Endothelial cell of umbilical vein (primary cell): ENCODE data around the gene PRPF40B. TPM values are rescaled to one million over a fixed set of nuclear protein-coding genes. Genes with fewer than 3 reads are reported as not detected.

Experiments
- BruUV-seq: library from RNA; stranded (reverse); fragments of 400-500 nt; replicated peaks from 2 replicates; lab custom pipeline; 2021; lab: Mats Ljungman, UMichigan
- CTCF ChIA-PET: fragments of 300-600, 350-600 bp; sonication (Branson Sonifier 250); formaldehyde crosslinking; loops from one replicate; lab custom pipeline; 2021; ENCODE audit warnings: antibody characterized with exemption, inconsistent platforms; lab: Charles Lee
- POLR2A ChIA-PET: fragments of 300-600, 350-600 bp; sonication (Branson Sonifier 250); formaldehyde crosslinking; loops from one replicate; lab custom pipeline; 2021; ENCODE audit warnings: antibody characterized with exemption, inconsistent platforms; lab: Charles Lee
- DNase-seq: peaks from one replicate; pipeline ENCODE4 v3.0.0-alpha.2; 2011; ENCODE audit warnings: low read depth, low spot score
- FAIRE-seq: peaks from 2 replicates; lab custom pipeline; 2011; peaks lifted over from hg19 to GRCh38; lab: Jason Lieb, UNC
- H2AFZ ChIP-seq: 2 replicates; pipeline ENCODE4 v1.6.0; 2012; ENCODE audit warnings: low read depth, low read length, control low read depth, inconsistent platforms
- H3K27ac ChIP-seq: 2 replicates; pipeline ENCODE4 v1.5.1; 2011; ENCODE audit warnings: low read depth, mild to moderate bottlenecking, control low read depth, low read length, moderate library complexity; ENCODE audit not compliant: insufficient read depth
- H3K27me3 ChIP-seq, 2 experiments: 2 replicates each; pipeline versions ENCODE4 v1.6.0 to v1.6.1; 2011; ENCODE audit warnings: low read length in 2 of 2, mixed read lengths in 1 of 2; ENCODE audit not compliant: control insufficient read depth in 2 of 2, insufficient read depth in 2 of 2
- H3K36me3 ChIP-seq, 2 experiments: 2 replicates in 1 of 2; 3 replicates in 1 of 2; pipeline ENCODE4 v1.5.1; 2011; ENCODE audit warnings: low read length in 2 of 2, mild to moderate bottlenecking in 1 of 2, moderate library complexity in 1 of 2; ENCODE audit not compliant: control insufficient read depth in 2 of 2, insufficient read depth in 2 of 2; ENCODE audit errors: extremely low read depth in 1 of 2
- H3K4me1 ChIP-seq: 3 replicates; pipeline ENCODE4 v1.5.1; 2011; ENCODE audit warnings: mild to moderate bottlenecking, low read length; ENCODE audit not compliant: control insufficient read depth, insufficient read depth; ENCODE audit errors: extremely low read depth
- H3K4me2 ChIP-seq: 2 replicates; pipeline ENCODE4 v1.6.1; 2011; ENCODE audit warnings: low read length, control low read depth, mixed read lengths; ENCODE audit not compliant: insufficient read depth
- H3K4me3 ChIP-seq, 3 experiments: fragments of 200-600 bp in 1 of 3; sonication (generic), shearing (Covaris generic) in 1 of 3; replicated peaks in 1 of 3; 2 replicates each; pipeline ENCODE4 v1.5.1; 2011 to 2016; ENCODE audit warnings: control low read depth in 3 of 3, low read length in 3 of 3, mild to moderate bottlenecking in 2 of 3, inconsistent platforms in 1 of 3, low read depth in 1 of 3, moderate library complexity in 1 of 3; ENCODE audit not compliant: insufficient read depth in 1 of 3
- H3K79me2 ChIP-seq: 2 replicates; pipeline ENCODE4 v1.6.0; 2012; ENCODE audit warnings: low read length, inconsistent platforms; ENCODE audit not compliant: control insufficient read depth, insufficient read depth
- H3K9ac ChIP-seq: replicated peaks from 2 replicates; pipeline ENCODE3; 2011; ENCODE audit warnings: low read length, control low read depth; ENCODE audit not compliant: insufficient read depth; ENCODE audit errors: extremely low read depth
- H3K9me1 ChIP-seq: replicated peaks from 3 replicates; pipeline ENCODE4 v1.6.0; 2011; ENCODE audit warnings: mild to moderate bottlenecking, low read length; ENCODE audit not compliant: control insufficient read depth, insufficient read depth; ENCODE audit errors: extremely low read depth
- H3K9me3 ChIP-seq: replicated peaks from 2 replicates; pipeline ENCODE4 v1.5.1; 2012; ENCODE audit warnings: low read length, inconsistent platforms; ENCODE audit not compliant: control insufficient read depth, insufficient read depth
- H4K20me1 ChIP-seq: replicated peaks from 2 replicates; pipeline ENCODE3; 2011; ENCODE audit warnings: mild to moderate bottlenecking, low read length; ENCODE audit not compliant: control insufficient read depth, insufficient read depth; ENCODE audit errors: extremely low read depth
- EZH2 ChIP-seq: IDR thresholded peaks from 2 replicates; pipeline ENCODE4 v1.6.1; 2012; ENCODE audit warnings: borderline replicate concordance, low read depth, mild to moderate bottlenecking, moderate library complexity, low read length, inconsistent platforms; ENCODE audit not compliant: severe bottlenecking
- FOS ChIP-seq: IDR thresholded peaks from 2 replicates; pipeline ENCODE4 v1.6.1; 2011; ENCODE audit warnings: mild to moderate bottlenecking, low read length, moderate library complexity, borderline replicate concordance; ENCODE audit not compliant: insufficient read depth
- GATA2 ChIP-seq: IDR thresholded peaks from 2 replicates; pipeline ENCODE4 v1.7.0; 2011; ENCODE audit warnings: low read depth, mild to moderate bottlenecking, moderate library complexity, mixed read lengths, low read length; ENCODE audit not compliant: insufficient read length, insufficient read depth
- JUN ChIP-seq: IDR thresholded peaks from 2 replicates; pipeline ENCODE4 v1.6.1; 2011; ENCODE audit warnings: borderline replicate concordance, low read depth; ENCODE audit not compliant: insufficient read length, insufficient read depth
- MYC ChIP-seq: IDR thresholded peaks from one replicate; pipeline ENCODE4 v1.6.1; 2011; ENCODE audit warnings: mild to moderate bottlenecking, low read depth, low read length
- POLR2A ChIP-seq: IDR thresholded peaks from 2 replicates; pipeline ENCODE4 v1.6.1; 2012; ENCODE audit warnings: low read depth, mild to moderate bottlenecking, control low read depth, low read length
- POLR2AphosphoS5 ChIP-seq: IDR thresholded peaks from 2 replicates; pipeline ENCODE4 v1.6.1; 2012; ENCODE audit warnings: low read depth, mild to moderate bottlenecking, control low read depth, low read length, moderate library complexity; ENCODE audit not compliant: insufficient read depth
- dilution Hi-C: fragments of 300-500 bp; cut with MboI; formaldehyde crosslinking; loops from one replicate; pipeline ENCODE4 v1.15.0; 2019; ENCODE audit warnings: low sequenced_read_pairs; ENCODE audit not compliant: extremely low pct_ligation_motif_present
- intact Hi-C: fragments of 100-400 bp; cut with micrococcal nuclease; formaldehyde crosslinking; loops from one replicate; pipeline ENCODE4 v1.10.0; 2022
- polyA plus RNA-seq, 4 experiments: library from polyadenylated mRNA; depleted of rRNA in 3 of 4; stranded (reverse) in 3 of 4; unstranded in 1 of 4; fragments of >200 nt; gene quantifications; 2 replicates each; pipeline versions ENCODE4 v1.2.1 to v1.2.3, GENCODE V29; 2011 to 2012; ENCODE audit warnings: missing spikeins in 1 of 4
- total RNA-seq: library from RNA; stranded (reverse); gene quantifications from 2 replicates; pipeline ENCODE4 v1.2.3, GENCODE V29; 2021
- TF ChIP-seq, protein P1 (sequence below): IDR thresholded peaks from 2 replicates; pipeline ENCODE4 v1.6.1; 2011; ENCODE audit not compliant: insufficient read depth, insufficient read length
- TF ChIP-seq, protein P2 (sequence below), 2 donors: IDR thresholded peaks; 1 replicate in 1 of 2; 2 replicates in 1 of 2; pipeline ENCODE4 v1.5.1; 2011; ENCODE audit warnings: low read length in 2 of 2, mild to moderate bottlenecking in 2 of 2, moderate library complexity in 2 of 2, control low read depth in 1 of 2, inconsistent platforms in 1 of 2, low read depth in 1 of 2; ENCODE audit not compliant: insufficient read depth in 1 of 2; ENCODE audit errors: extremely low read depth in 1 of 2

Gene PRPF40B
- total and polyA plus RNA-seq, 2 donors (not counting 3 experiments of a cell fraction or from before 2014, with no cell fraction given), result 5.4 to 9.9 TPM

DNA sequence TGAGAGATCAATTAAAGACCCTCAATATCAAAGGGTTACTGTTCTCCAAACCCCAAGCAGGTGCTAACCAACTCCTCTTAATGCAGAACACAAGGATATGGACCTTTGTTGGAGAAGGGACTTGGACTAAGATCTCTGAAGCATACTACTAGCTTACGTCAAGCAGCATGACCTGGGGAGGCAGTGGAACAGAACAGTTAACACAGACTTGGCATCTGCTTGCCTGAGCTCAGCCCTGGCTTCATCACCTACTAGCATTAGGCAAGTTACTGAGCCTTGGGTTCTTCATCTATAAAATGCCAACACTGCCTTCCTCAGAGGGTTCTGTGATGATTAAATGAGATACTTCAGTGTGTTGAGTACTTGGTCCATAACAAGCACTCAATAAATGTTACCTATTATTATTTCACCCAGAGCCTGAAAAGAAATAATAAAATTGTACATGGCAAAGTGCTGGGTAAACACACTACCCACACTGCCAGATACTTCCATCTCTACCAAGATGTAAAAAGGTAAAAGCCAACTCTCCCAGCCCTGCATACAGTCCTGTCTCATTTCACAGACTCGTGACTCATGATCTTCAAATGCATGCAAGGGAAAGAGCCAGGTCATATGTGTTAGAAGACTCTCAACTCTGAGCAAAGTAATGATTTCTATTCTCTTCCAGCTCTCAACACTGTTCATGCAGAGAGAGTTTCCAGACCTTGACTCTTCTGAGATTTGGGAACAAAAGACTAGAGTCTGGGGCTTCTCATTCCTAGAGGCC is 44.1 kb downstream of the PRPF40B start:
- ChIA-PET POLR2A (no interaction called here), CTCF (interaction anchor here (0.9 to 1.2 kb wide), 4 partner anchors 11 to 31 kb away, joined by 3 to 4 read pairs (median 3); no protein-coding TSS in a partner anchor)
- H3K4me2 ChIP-seq, result no peak overlapping the region
- H3K9me3 ChIP-seq, result no peaks in the 10 kb centered on the region
- FAIRE-seq, result peak; percentile 62
- H3K4me1 ChIP-seq, result peaks cover 56% of the 10 kb centered on the region
- no peak overlapping the region for H3K27ac ChIP-seq
- TF ChIP-seq EZH2, result no peak
- no peak for TF ChIP-seq MYC
- TF ChIP-seq GATA2, result no peak
- TF ChIP-seq POLR2A, result no peak
- TF ChIP-seq, protein P1, sequence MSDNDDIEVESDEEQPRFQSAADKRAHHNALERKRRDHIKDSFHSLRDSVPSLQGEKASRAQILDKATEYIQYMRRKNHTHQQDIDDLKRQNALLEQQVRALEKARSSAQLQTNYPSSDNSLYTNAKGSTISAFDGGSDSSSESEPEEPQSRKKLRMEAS, result no peak
- TF ChIP-seq JUN, result no peak
- TF ChIP-seq FOS, result no peak
- TF ChIP-seq POLR2AphosphoS5, result no peak
- H3K79me2 ChIP-seq, result peaks cover 36% of the 10 kb centered on the region
- intact Hi-C loops (no loop called here), dilution Hi-C loops (no loop called here)
- BruUV-seq, result no TSS peak
- H3K36me3 ChIP-seq, result peaks cover under 1 to 3% of the 10 kb centered on the region in 2 experiments
- no peaks in the 10 kb centered on the region for H3K27me3 ChIP-seq
- no peak overlapping the region for H3K4me3 ChIP-seq
- no peak for DNase-seq
- no peaks in the 10 kb centered on the region for H4K20me1 ChIP-seq
- H3K9ac ChIP-seq, result no peak overlapping the region
- no peaks in the 10 kb centered on the region for H3K9me1 ChIP-seq
- H2AFZ ChIP-seq, result no peak overlapping the region

DNA sequence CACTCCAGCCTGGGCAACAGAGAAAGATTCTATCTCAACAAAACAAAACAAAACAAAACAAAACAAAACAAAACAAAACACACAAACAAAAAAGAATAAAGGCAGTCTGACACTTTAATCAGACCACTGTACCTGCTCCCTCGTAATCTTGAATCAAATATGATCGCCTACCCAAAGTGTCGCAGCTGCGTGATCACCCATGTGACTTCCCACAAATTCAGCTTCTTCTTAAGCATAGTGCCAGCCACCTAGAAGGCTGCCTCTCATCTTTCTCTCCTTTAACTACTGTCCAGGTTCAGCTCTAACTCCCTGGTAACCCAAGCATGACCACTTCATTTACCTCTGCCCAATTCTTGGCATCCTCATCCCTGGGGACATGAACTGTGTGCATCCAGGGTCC is 46.4 kb downstream of the PRPF40B start:
- Histone ChIP-seq H3K4me2 (no peak overlapping the region), H3K9me3 (no peaks in the 10 kb centered on the region), H3K79me2 (peaks cover 43% of the 10 kb centered on the region), H3K4me1 (peaks cover 55% of the 10 kb centered on the region), H3K27me3 (no peaks in the 10 kb centered on the region), H3K27ac (no peak overlapping the region), H3K4me3 (no peak overlapping the region), H2AFZ (no peak overlapping the region), H4K20me1 (no peaks in the 10 kb centered on the region), H3K9me1 (no peaks in the 10 kb centered on the region), H3K36me3 (peaks cover 0 to 3% of the 10 kb centered on the region in 2 experiments), H3K9ac (no peak overlapping the region)
- TF ChIP-seq FOS (no peak), GATA2 (no peak), EZH2 (no peak), JUN (no peak), MYC (no peak), POLR2AphosphoS5 (no peak), POLR2A (no peak)
- TF ChIP-seq, protein P2, sequence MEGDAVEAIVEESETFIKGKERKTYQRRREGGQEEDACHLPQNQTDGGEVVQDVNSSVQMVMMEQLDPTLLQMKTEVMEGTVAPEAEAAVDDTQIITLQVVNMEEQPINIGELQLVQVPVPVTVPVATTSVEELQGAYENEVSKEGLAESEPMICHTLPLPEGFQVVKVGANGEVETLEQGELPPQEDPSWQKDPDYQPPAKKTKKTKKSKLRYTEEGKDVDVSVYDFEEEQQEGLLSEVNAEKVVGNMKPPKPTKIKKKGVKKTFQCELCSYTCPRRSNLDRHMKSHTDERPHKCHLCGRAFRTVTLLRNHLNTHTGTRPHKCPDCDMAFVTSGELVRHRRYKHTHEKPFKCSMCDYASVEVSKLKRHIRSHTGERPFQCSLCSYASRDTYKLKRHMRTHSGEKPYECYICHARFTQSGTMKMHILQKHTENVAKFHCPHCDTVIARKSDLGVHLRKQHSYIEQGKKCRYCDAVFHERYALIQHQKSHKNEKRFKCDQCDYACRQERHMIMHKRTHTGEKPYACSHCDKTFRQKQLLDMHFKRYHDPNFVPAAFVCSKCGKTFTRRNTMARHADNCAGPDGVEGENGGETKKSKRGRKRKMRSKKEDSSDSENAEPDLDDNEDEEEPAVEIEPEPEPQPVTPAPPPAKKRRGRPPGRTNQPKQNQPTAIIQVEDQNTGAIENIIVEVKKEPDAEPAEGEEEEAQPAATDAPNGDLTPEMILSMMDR (IDR thresholded peaks at IDR 0.05; ENCODE audit: extremely low read depth in 1 of 2, insufficient read depth in 1 of 2, low read depth in 1 of 2, low read length in 2 of 2), result no peak
- TF ChIP-seq, protein P1, result no peak
- ChIA-PET CTCF (interaction anchor here (0.8 to 6.2 kb wide), 6 partner anchors 10 to 72 kb away, joined by 3 to 30 read pairs (median 3); partner anchors contain the start of gene TMBIM6), POLR2A (no interaction called here)
- FAIRE-seq (no peak), DNase-seq (no peak)
- intact Hi-C loops, result no loop called here
- no TSS peak for BruUV-seq
- dilution Hi-C loops, result no loop called here
